ENCODE data around the gene DNAI4.

Gene DNAI4

GRCh38 chr1:66768965-66769364, 155.7 kb downstream of the DNAI4 start:
- no peak for DNase-seq (ENCODE audit: extremely low read depth in 1 of 2, low read depth in 1 of 2)

- DNase-seq (ENCODE audit: extremely low read depth in 1 of 2, low read depth in 1 of 2): no peak
These were observed 157.0 kb downstream of the DNAI4 start for GRCh38 chr1:66767626-66768025.

GRCh38 chr1:66764994-66765578, 159.6 kb downstream of the DNAI4 start:
- peak; percentile 10 to 11 for DNase-seq (ENCODE audit: extremely low read depth in 1 of 2, low read depth in 1 of 2)

Measured in activated CD8-positive, alpha-beta memory T cell treated with anti-CD3 and anti-CD28 coated beads for 1 hour (primary cell).